SK-N-SH (cell line): ENCODE data around the gene ACACA. TPM values are rescaled to one million over a fixed set of nuclear protein-coding genes. Genes with fewer than 3 reads are reported as not detected.

Source experiments
- CTCF ChIA-PET: fragments of 300-600, 350-600 bp; formaldehyde crosslinking; extraction: SDS; loops from one replicate; lab custom pipeline; 2021; lab: Yijun Ruan, JAX
- POLR2A ChIA-PET: fragments of 350-600 bp; sonication (Branson Sonifier 250); formaldehyde crosslinking; extraction: SDS; loops from one replicate; lab custom pipeline; 2020; ENCODE audit warnings: antibody characterized with exemption, inconsistent platforms; lab: Yijun Ruan, JAX
- DNase-seq: peaks from one replicate; pipeline ENCODE4 v3.0.0; 2012
- H2AFZ ChIP-seq: fragments of 200-600 bp; sonication (generic); 2 replicates; pipeline ENCODE4 v1.8.1; 2016; ENCODE audit warnings: antibody characterized with exemption, mild to moderate bottlenecking, low read depth
- H3F3A ChIP-seq: fragments of 200-600 bp; sonication (generic); replicated peaks from 2 replicates; pipeline ENCODE3; 2016; ENCODE audit warnings: antibody characterized with exemption, mild to moderate bottlenecking; ENCODE audit not compliant: insufficient read depth
- H3K27ac ChIP-seq, 2 experiments: fragments of 200-500 bp in 1 of 2; fragments of 200-600 bp in 1 of 2; sonication (Bioruptor generic) in 1 of 2; sonication (generic), shearing (Covaris generic) in 1 of 2; 2 replicates each; pipeline versions ENCODE4 v1.5.1 to v1.6.1; 2014 to 2016; ENCODE audit warnings: low read depth in 2 of 2, inconsistent platforms in 1 of 2, low read length in 1 of 2, mild to moderate bottlenecking in 1 of 2, mixed read lengths in 1 of 2
- H3K27me3 ChIP-seq: fragments of 200-600 bp; sonication (generic), shearing (Covaris generic); 2 replicates; pipeline ENCODE4 v1.6.1; 2016; ENCODE audit warnings: mixed run types; ENCODE audit not compliant: insufficient read depth
- H3K36me3 ChIP-seq, 2 experiments: fragments of 200-500 bp in 1 of 2; fragments of 200-600 bp in 1 of 2; sonication (Bioruptor generic) in 1 of 2; sonication (generic) in 1 of 2; replicated peaks in 1 of 2; 2 replicates each; pipeline versions ENCODE3 to v1.5.1; 2014 to 2016; ENCODE audit warnings: low read length in 1 of 2, mild to moderate bottlenecking in 1 of 2; ENCODE audit not compliant: insufficient read depth in 2 of 2, control insufficient read depth in 1 of 2
- H3K4me1 ChIP-seq, 2 experiments: fragments of 200-500 bp in 1 of 2; fragments of 200-600 bp in 1 of 2; sonication (Bioruptor generic) in 1 of 2; sonication (generic), shearing (Covaris generic) in 1 of 2; 2 replicates each; pipeline versions ENCODE4 v1.5.1 to v1.6.1; 2014 to 2016; ENCODE audit warnings: low read depth in 1 of 2, low read length in 1 of 2, mixed run types in 1 of 2; ENCODE audit not compliant: insufficient read depth in 2 of 2, control insufficient read depth in 1 of 2
- H3K4me2 ChIP-seq: fragments of 200-600 bp; sonication (generic), shearing (Covaris generic); 2 replicates; pipeline ENCODE4 v1.6.1; 2017; ENCODE audit warnings: mixed run types
- H3K4me3 ChIP-seq, 2 experiments: fragments of 200-500 bp in 1 of 2; fragments of 200-600 bp in 1 of 2; sonication (Bioruptor generic) in 1 of 2; sonication (generic), shearing (Covaris generic) in 1 of 2; 2 replicates each; pipeline versions ENCODE4 v1.5.1 to v1.8.1; 2014 to 2016; ENCODE audit warnings: low read depth in 2 of 2, inconsistent platforms in 1 of 2, low read length in 1 of 2, mild to moderate bottlenecking in 1 of 2, mixed read lengths in 1 of 2, moderate library complexity in 1 of 2
- H3K79me2 ChIP-seq: fragments of 200-600 bp; sonication (generic); 2 replicates; pipeline ENCODE4 v1.8.1; 2017; ENCODE audit warnings: mild to moderate bottlenecking; ENCODE audit not compliant: insufficient read depth
- H3K9ac ChIP-seq: fragments of 200-600 bp; sonication (generic); 2 replicates; pipeline ENCODE4 v1.6.1; 2017; ENCODE audit warnings: mixed run types
- H3K9me2 ChIP-seq: fragments of 200-600 bp; sonication (generic); 2 replicates; pipeline ENCODE4 v1.6.1; 2017; ENCODE audit warnings: mixed run types
- H3K9me3 ChIP-seq: fragments of 200-600 bp; sonication (generic); 2 replicates; pipeline ENCODE4 v1.6.1; 2017; ENCODE audit warnings: mixed run types, mild to moderate bottlenecking, moderate library complexity
- H4K20me1 ChIP-seq: fragments of 200-600 bp; sonication (generic); 2 replicates; pipeline ENCODE4 v1.6.1; 2017; ENCODE audit warnings: mild to moderate bottlenecking, mixed run types; ENCODE audit not compliant: insufficient read depth
- CTCF ChIP-seq: fragments of 200-600 bp; sonication (generic); IDR thresholded peaks from 2 replicates; pipeline ENCODE4 v1.6.1; 2017; ENCODE audit warnings: antibody characterized with exemption, mild to moderate bottlenecking, moderate library complexity
- FOSL2 ChIP-seq: IDR thresholded peaks from 2 replicates; pipeline ENCODE4 v1.4.0; 2012; ENCODE audit warnings: low read depth, mild to moderate bottlenecking, moderate library complexity, borderline replicate concordance
- FOXJ3 ChIP-seq: sonication (generic); formaldehyde crosslinking; IDR thresholded peaks from 2 replicates; pipeline ENCODE4 v1.5.1; 2020; ENCODE audit warnings: mild to moderate bottlenecking, missing genetic modification reagents
- FOXM1 ChIP-seq: IDR thresholded peaks from 2 replicates; pipeline ENCODE4 v1.4.0; 2012; ENCODE audit warnings: low read depth, mild to moderate bottlenecking
- MAX ChIP-seq: IDR thresholded peaks from 2 replicates; pipeline ENCODE4 v1.4.0; 2012; ENCODE audit warnings: low read depth
- NRF1 ChIP-seq: IDR thresholded peaks from 2 replicates; pipeline ENCODE4 v1.6.1; 2012; ENCODE audit warnings: low read depth, mild to moderate bottlenecking, low read length
- RCOR1 ChIP-seq: fragments of 150-350 bp; IDR thresholded peaks from 2 replicates; pipeline ENCODE4 v1.6.1; 2017; ENCODE audit warnings: antibody characterized with exemption, low read length
- RXRA ChIP-seq: IDR thresholded peaks from 2 replicates; pipeline ENCODE4 v1.4.0; 2012; ENCODE audit warnings: low read depth, mild to moderate bottlenecking, borderline replicate concordance
- SMC3 ChIP-seq: IDR thresholded peaks from 2 replicates; pipeline ENCODE4 v1.6.1; 2012; ENCODE audit warnings: low read depth, low read length, improper control_type of control experiment
- YY1 ChIP-seq: IDR thresholded peaks from 2 replicates; pipeline ENCODE4 v1.4.0; 2012; ENCODE audit warnings: low read depth, mild to moderate bottlenecking
- WGBS: methylation state at CpG from one replicate; pipeline ENCODE4 v1.1.6; 2017; ENCODE audit warnings: low lambda C conversion rate; 5-methylcytosine and 5-hydroxymethylcytosine counted together
- polyA plus RNA-seq, 3 experiments: library from polyadenylated mRNA; depleted of rRNA; stranded (reverse); fragments of >200 nt; gene quantifications; 2 replicates each; pipeline ENCODE4 v1.2.3, GENCODE V29; 2012

Gene ACACA
- polyA plus RNA-seq, 1 of the 3 experiments (the other 2 are of a cell fraction): 27.2 TPM

- Histone ChIP-seq H3K9me3 (no peaks in the 10 kb centered on the region), H3K9ac (no peak overlapping the region), H3K27ac (no peak overlapping the region), H3K4me3 (no peak overlapping the region), H3K36me3 (peaks cover 22 to 64% of the 10 kb centered on the region in 2 experiments), H3K79me2 (no peaks in the 10 kb centered on the region), H3K4me1 (peaks cover 0 to 11% of the 10 kb centered on the region in 2 experiments; a peak in 2 of 4 replicates), H3K27me3 (no peaks in the 10 kb centered on the region), H3K4me2 (no peak overlapping the region), H4K20me1 (no peaks in the 10 kb centered on the region), H3K9me2 (no peaks in the 10 kb centered on the region), H2AFZ (no peak overlapping the region), H3F3A (no peaks in the 10 kb centered on the region)
- ChIA-PET CTCF (interaction anchor here (1.0 to 1.4 kb wide), 4 partner anchors 10 to 26 kb away, joined by 3 to 6 read pairs (median 3); no protein-coding TSS in a partner anchor), POLR2A (no interaction called here)
- 92% methylated on average over 1 of the region's 1 CpG for WGBS
- no peak for DNase-seq
- TF ChIP-seq MAX: no peak
These were observed 283.2 kb downstream of the ACACA start for GRCh38 chr17:37123386-37123785.

GRCh38 chr17:37121616-37122015, 285.0 kb downstream of the ACACA start:
- H2AFZ ChIP-seq: no peak overlapping the region
- H3F3A ChIP-seq: no peaks in the 10 kb centered on the region
- 95% methylated on average over 2 of the region's 2 CpGs for WGBS
- H3K9me3 ChIP-seq: no peaks in the 10 kb centered on the region
- no peak overlapping the region for H3K4me2 ChIP-seq
- no peaks in the 10 kb centered on the region for H3K27me3 ChIP-seq
- H3K27ac ChIP-seq: no peak overlapping the region
- no peak for DNase-seq
- TF ChIP-seq FOXM1: no peak
- no peak for TF ChIP-seq RCOR1
- no peak for TF ChIP-seq SMC3
- no peaks in the 10 kb centered on the region for H3K79me2 ChIP-seq
- H3K9ac ChIP-seq: no peak overlapping the region
- peaks cover 19 to 55% of the 10 kb centered on the region in 2 experiments for H3K36me3 ChIP-seq
- peaks cover 0 to 25% of the 10 kb centered on the region in 2 experiments; a peak in 2 of 4 replicates for H3K4me1 ChIP-seq
- no peaks in the 10 kb centered on the region for H4K20me1 ChIP-seq
- CTCF ChIA-PET: interaction anchor here (1.0 to 1.1 kb wide), 2 partner anchors 23 to 98 kb away, joined by 3 read pairs; no protein-coding TSS in a partner anchor
- H3K4me3 ChIP-seq: no peak overlapping the region
- POLR2A ChIA-PET: no interaction called here
- H3K9me2 ChIP-seq: no peaks in the 10 kb centered on the region

GRCh38 chr17:37118366-37119137, 288.1 kb downstream of the ACACA start:
- H2AFZ ChIP-seq: no peak overlapping the region
- no peaks in the 10 kb centered on the region for H3K9me3 ChIP-seq
- POLR2A ChIA-PET: interaction anchor here (1.3 kb wide), 1 partner anchor 11 kb away, joined by 4 read pairs; no protein-coding TSS in a partner anchor
- H3K79me2 ChIP-seq: no peaks in the 10 kb centered on the region
- no peak overlapping the region for H3K4me3 ChIP-seq
- no peaks in the 10 kb centered on the region for H3K9me2 ChIP-seq
- peak overlapping the region in 1 of 2 experiments; percentile 90; a peak in 2 of 4 replicates for H3K27ac ChIP-seq
- no peaks in the 10 kb centered on the region for H3K27me3 ChIP-seq
- H3K4me1 ChIP-seq: peaks cover 0 to 23% of the 10 kb centered on the region in 2 experiments; a peak in 2 of 4 replicates
- CTCF ChIA-PET: interaction anchor here (1.1 to 1.8 kb wide), 4 partner anchors 9 to 55 kb away, joined by 3 to 6 read pairs (median 3); no protein-coding TSS in a partner anchor
- peaks cover 19 to 33% of the 10 kb centered on the region in 2 experiments for H3K36me3 ChIP-seq
- H4K20me1 ChIP-seq: no peaks in the 10 kb centered on the region
- no peak overlapping the region for H3K9ac ChIP-seq
- no peaks in the 10 kb centered on the region for H3F3A ChIP-seq
- 98% methylated on average over 3 of the region's 3 CpGs for WGBS
- DNase-seq: no peak
- no peak overlapping the region for H3K4me2 ChIP-seq
- no peak for TF ChIP-seq YY1
- no peak for TF ChIP-seq SMC3
- no peak for TF ChIP-seq RXRA
- TF ChIP-seq CTCF: no peak
- no peak for TF ChIP-seq FOXJ3 (CRISPR knock-in tag)
- no peak for TF ChIP-seq NRF1
- no peak for TF ChIP-seq MAX
- TF ChIP-seq FOSL2: no peak
